PC-9 (cell line): ENCODE measurements around the gene ORMDL1. TPM values are rescaled to one million over a fixed set of nuclear protein-coding genes. Genes with fewer than 3 reads are reported as not detected.

ENCODE experiments used
- Bru-seq: library from RNA; stranded (reverse); fragments of 400-500 nt; gene quantifications from one replicate; lab custom pipeline; 2021; lab: Mats Ljungman, UMichigan
- BruChase-seq, 2 experiments: library from RNA; stranded (reverse); fragments of 400-500 nt; gene quantifications; one replicate each; lab custom pipeline; 2021; lab: Mats Ljungman, UMichigan
- BruUV-seq: library from RNA; stranded (reverse); fragments of 400-500 nt; replicated peaks from 2 replicates; lab custom pipeline; 2021; lab: Mats Ljungman, UMichigan
- CTCF ChIA-PET: fragments of 300-600 bp; sonication (Branson Sonifier 250); formaldehyde crosslinking; loops from one replicate; lab custom pipeline; 2022; ENCODE audit warnings: antibody characterized with exemption; lab: Charles Lee
- POLR2A ChIA-PET: fragments of 300-600 bp; sonication (Branson Sonifier 250); formaldehyde crosslinking; loops from one replicate; lab custom pipeline; 2022; ENCODE audit warnings: antibody characterized with exemption; ENCODE audit not compliant: unreplicated experiment; lab: Charles Lee
- DNase-seq, 2 experiments: peaks; one replicate each; pipeline versions ENCODE4 v3.0.0 to v3.0.0-alpha.2; 2015 to 2022; ENCODE audit warnings: mixed read lengths in 1 of 2
- H2AFZ ChIP-seq: fragments of 200-600 bp; sonication (generic); 2 replicates; pipeline ENCODE4 v1.8.1; 2017; ENCODE audit warnings: antibody characterized with exemption
- H3F3A ChIP-seq: fragments of 200-600 bp; sonication (generic); 2 replicates; pipeline ENCODE4 v1.8.1; 2017; ENCODE audit warnings: antibody characterized with exemption, mild to moderate bottlenecking, low read depth; ENCODE audit not compliant: insufficient read depth
- H3K27ac ChIP-seq: fragments of 200-600 bp; sonication (generic); 2 replicates; pipeline ENCODE4 v1.6.1; 2016; ENCODE audit warnings: mixed run types
- H3K27me3 ChIP-seq: fragments of 200-600 bp; sonication (generic); 2 replicates; pipeline ENCODE4 v1.6.1; 2016; ENCODE audit warnings: low read depth, mixed run types; ENCODE audit not compliant: insufficient read depth
- H3K36me3 ChIP-seq: fragments of 200-600 bp; sonication (generic); 2 replicates; pipeline ENCODE4 v1.6.1; 2016; ENCODE audit warnings: low read depth, mixed run types
- H3K4me1 ChIP-seq: fragments of 200-600 bp; sonication (generic); replicated peaks from 2 replicates; pipeline ENCODE4 v1.6.1; 2016; ENCODE audit warnings: mixed run types; ENCODE audit not compliant: insufficient read depth
- H3K4me2 ChIP-seq: fragments of 200-600 bp; sonication (generic); 2 replicates; pipeline ENCODE4 v1.6.1; 2017; ENCODE audit warnings: mixed run types
- H3K4me3 ChIP-seq: fragments of 200-600 bp; sonication (generic); 2 replicates; pipeline ENCODE4 v1.6.1; 2016; ENCODE audit warnings: mixed run types
- H3K79me2 ChIP-seq: fragments of 200-600 bp; sonication (generic); 2 replicates; pipeline ENCODE4 v1.6.1; 2017; ENCODE audit warnings: low read depth, mixed run types
- H3K9me2 ChIP-seq: fragments of 200-600 bp; sonication (generic); 2 replicates; pipeline ENCODE4 v1.8.1; 2017; ENCODE audit warnings: mild to moderate bottlenecking; ENCODE audit not compliant: insufficient read depth
- H3K9me3 ChIP-seq: fragments of 200-600 bp; sonication (generic); 2 replicates; pipeline ENCODE4 v1.8.1; 2016; ENCODE audit warnings: low read depth; ENCODE audit not compliant: insufficient read depth
- H4K20me1 ChIP-seq: fragments of 200-600 bp; sonication (generic); 2 replicates; pipeline ENCODE4 v1.8.1; 2017; ENCODE audit not compliant: insufficient read depth
- CTCF ChIP-seq: fragments of 200-600 bp; sonication (generic); conservative IDR thresholded peaks from 2 replicates; pipeline ENCODE4 v1.6.1; 2017; ENCODE audit warnings: mixed run types, antibody characterized with exemption, mild to moderate bottlenecking, moderate library complexity
- EZH2 ChIP-seq: fragments of 200-600 bp; sonication (generic); IDR thresholded peaks from 2 replicates; pipeline ENCODE4 v1.8.0; 2017; ENCODE audit warnings: antibody characterized with exemption, low read depth
- intact Hi-C: fragments of 100-400 bp; cut with micrococcal nuclease; formaldehyde crosslinking; loops from one replicate; pipeline ENCODE4 v1.10.0; 2022; ENCODE audit not compliant: unreplicated experiment
- long read RNA-seq: library from polyadenylated mRNA; stranded (forward); transcript quantifications from one replicate; pipeline ENCODE4 v2.0.0, GENCODE V29; 2022
- total RNA-seq: library from RNA; stranded (reverse); gene quantifications from 2 replicates; pipeline ENCODE4 v1.2.3, GENCODE V29; 2021

The ORMDL1 gene
- total RNA-seq (21.2 and 32.7 TPM in 2 replicates), Bru-seq, nascent RNA (percentile 82 among the genes with signal in this experiment), BruChase-seq, experiment 1, labeled RNA remaining after a 2-hour chase (percentile 82 among the genes with signal in this experiment), BruChase-seq, experiment 2, labeled RNA remaining after a 6-hour chase (percentile 82 among the genes with signal in this experiment)
- long read RNA-seq, transcript ORMDL1-202 (5 exons, 1,137 nt), result minor isoform, 13 of 86 reads
- long read RNA-seq, transcript ORMDL1-201 (3 exons, 2,692 nt), result minor isoform, 26 of 86 reads
- long read RNA-seq, transcript ORMDL1-203 (4 exons, 2,009 nt), result major isoform, 30 of 86 reads
- long read RNA-seq, partial matches to known transcripts, result 6 of 86 reads
- long read RNA-seq, other reads (novel, unspliced or antisense), result 11 of 86 reads

GRCh38 chr2:189783927-189784867, at the start of gene ORMDL1, which contains the start of gene PMS1:
TSS of gene ORMDL1 (minus strand) at chr2:189784339. CDS start at chr2:189782595, 1,744 bp downstream.
TSS of gene PMS1 (plus strand) at chr2:189784450. CDS start at chr2:189791810, 7,360 bp downstream.
- TSS peak; percentile 65 for BruUV-seq
- CTCF ChIA-PET, result no interaction called here
- Histone ChIP-seq H3K4me3 (peak within 1 kb of the TSS; percentile 84), H3K79me2 (peaks cover 42% of the 10 kb centered on the region), H3K9me3 (no peaks in the 10 kb centered on the region), H3K4me2 (peak within 1 kb of the TSS; percentile 78), H3K27ac (peak within 1 kb of the TSS; percentile 53), H3K4me1 (peaks cover 11% of the 10 kb centered on the region), H3F3A (peaks cover 8% of the 10 kb centered on the region; the same call in 1 of the 2 replicates), H3K36me3 (no peaks in the 10 kb centered on the region), H3K27me3 (no peaks in the 10 kb centered on the region), H2AFZ (peak within 1 kb of the TSS; percentile 98), H4K20me1 (no peaks in the 10 kb centered on the region), H3K9me2 (no peaks in the 10 kb centered on the region)
- peak; percentile 82 to 89 for DNase-seq
- POLR2A ChIA-PET, result interaction anchor here (0.6 kb wide), 3 partner anchors 88 to 1097 kb away, joined by 4 read pairs; partner anchors contain the start of gene ANKAR
- TF ChIP-seq EZH2, result no peak
- no peak for TF ChIP-seq CTCF
- intact Hi-C loops, result loop anchor here (1.0 kb wide), 1 partner anchor 21 kb away; no protein-coding TSS in a partner anchor

GRCh38 chr2:189830510-189830909, 46.4 kb upstream of the ORMDL1 start:
- no peak overlapping the region for H3K4me2 ChIP-seq
- no peaks in the 10 kb centered on the region for H3K9me3 ChIP-seq
- no peak overlapping the region for H3K4me3 ChIP-seq
- no peak for TF ChIP-seq CTCF
- no peak for TF ChIP-seq EZH2
- H3K36me3 ChIP-seq, result 0 out of 2 replicates have a peak, but pooled peaks cover 4% of the 10 kb centered on the region
- intact Hi-C loops, result no loop called here
- H4K20me1 ChIP-seq, result no peaks in the 10 kb centered on the region
- no peaks in the 10 kb centered on the region for H3F3A ChIP-seq
- H3K9me2 ChIP-seq, result no peaks in the 10 kb centered on the region
- DNase-seq, result no peak
- BruUV-seq, result no TSS peak
- no peaks in the 10 kb centered on the region for H3K27me3 ChIP-seq
- no peaks in the 10 kb centered on the region for H3K4me1 ChIP-seq
- H2AFZ ChIP-seq, result no peak overlapping the region
- ChIA-PET CTCF (no interaction called here), POLR2A (no interaction called here)
- H3K79me2 ChIP-seq, result no peaks in the 10 kb centered on the region
- H3K27ac ChIP-seq, result no peak overlapping the region
